ENCODE measurements around the gene DNAJC16. TPM values are rescaled to one million over a fixed set of nuclear protein-coding genes. Genes with fewer than 3 reads are reported as not detected.
"Not testable (repeated sequence)": the region's sequence is repeated elsewhere in the genome, so short reads cannot be mapped to it uniquely, and the experiment has no call there.

The DNAJC16 gene
- 7.6 TPM for polyA plus RNA-seq (2013, experiment 1 of 2)
- polyA plus RNA-seq (2013, experiment 2 of 2), result 7.4 TPM

- Histone ChIP-seq H3K9ac (ENCODE audit: low read depth, low read length) (peak within 1 kb of the TSS; percentile 79), H3K27me3 (ENCODE audit: insufficient read depth, low read length) (no peaks in the 10 kb centered on the region), H3K4me1 (ENCODE audit: insufficient read depth, low read length) (peaks cover 12% of the 10 kb centered on the region; the same call in 1 of the 2 replicates), H3K27ac (ENCODE audit: low read depth, low read length) (peak within 1 kb of the TSS; percentile 91), H3K9me3 (ENCODE audit: insufficient read depth, low read depth, low read length) (no peaks in the 10 kb centered on the region), H3K36me3 (ENCODE audit: insufficient read depth, low read length) (peaks cover 16% of the 10 kb centered on the region), H3K4me3 (ENCODE audit: low read length) (peak within 1 kb of the TSS; percentile 84)
- WGBS, result under 1% methylated on average over 65 of the region's 65 CpGs
These were observed at the start of gene DNAJC16 for GRCh38 chr1:15526490-15527339. Gene DNAJC16 (plus strand): TSS chr1:15526848. CDS start chr1:15529106, 2,258 bp downstream.

- Histone ChIP-seq H3K27ac (ENCODE audit: low read depth, low read length) (no peak overlapping the region), H3K4me1 (ENCODE audit: insufficient read depth, low read length) (no peaks in the 10 kb centered on the region), H3K36me3 (ENCODE audit: insufficient read depth, low read length) (no peaks in the 10 kb centered on the region), H3K4me3 (ENCODE audit: low read length) (no peak overlapping the region), H3K9me3 (ENCODE audit: insufficient read depth, low read depth, low read length) (no peaks in the 10 kb centered on the region), H3K27me3 (ENCODE audit: insufficient read depth, low read length) (no peaks in the 10 kb centered on the region), H3K9ac (ENCODE audit: low read depth, low read length) (no peak overlapping the region)
- WGBS, result 86% methylated on average over 2 of the region's 3 CpGs
These were observed 49.7 kb upstream of the DNAJC16 start for GRCh38 chr1:15476927-15477326.

DNA sequence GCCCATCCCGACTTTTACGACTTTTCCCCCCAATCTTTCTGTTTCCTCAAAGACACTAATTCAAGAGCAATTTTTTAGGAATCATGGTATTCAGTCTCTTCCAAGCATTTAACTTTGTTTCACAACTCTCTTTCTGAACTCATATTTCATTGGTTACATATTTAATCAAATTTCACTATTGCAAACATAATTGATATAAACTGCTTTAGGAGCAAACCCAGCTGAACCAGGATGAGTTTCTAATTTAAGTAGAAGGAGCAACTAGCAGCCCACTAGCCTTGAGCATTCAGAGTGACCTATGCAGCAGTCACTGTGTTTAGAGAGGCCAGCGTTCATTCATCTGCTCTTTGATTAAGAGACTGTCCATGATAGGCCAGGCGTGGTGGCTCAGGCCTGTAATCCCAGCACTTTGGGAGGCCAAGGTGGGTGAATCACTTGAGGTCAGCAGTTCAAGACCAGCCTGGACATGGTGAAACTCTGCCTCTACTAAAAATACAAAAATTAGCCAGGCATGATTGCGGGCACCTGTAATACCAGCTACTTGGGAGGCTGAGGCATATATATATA, 48.9 kb upstream of the DNAJC16 start:
- 95% methylated on average over 5 of the region's 5 CpGs for WGBS
- no peaks in the 10 kb centered on the region for H3K4me1 ChIP-seq (ENCODE audit: insufficient read depth, low read length)
- H3K4me3 ChIP-seq (ENCODE audit: low read length), result no peak overlapping the region

GRCh38 chr1:15479654-15480347, 46.8 kb upstream of the DNAJC16 start:
- no peaks in the 10 kb centered on the region for H3K27me3 ChIP-seq (ENCODE audit: insufficient read depth, low read length)
- H3K4me3 ChIP-seq (ENCODE audit: low read length), result no peak overlapping the region
- no peaks in the 10 kb centered on the region for H3K4me1 ChIP-seq (ENCODE audit: insufficient read depth, low read length)
- 92% methylated on average over 11 of the region's 11 CpGs for WGBS
- H3K9me3 ChIP-seq (ENCODE audit: insufficient read depth, low read depth, low read length), result no peaks in the 10 kb centered on the region
- H3K27ac ChIP-seq (ENCODE audit: low read depth, low read length), result no peak overlapping the region
- H3K9ac ChIP-seq (ENCODE audit: low read depth, low read length), result no peak overlapping the region
- no peaks in the 10 kb centered on the region for H3K36me3 ChIP-seq (ENCODE audit: insufficient read depth, low read length)

More for the DNA sequence above, 48.9 kb upstream of the DNAJC16 start:
- H3K9ac ChIP-seq (ENCODE audit: low read depth, low read length), result no peak overlapping the region
- no peaks in the 10 kb centered on the region for H3K27me3 ChIP-seq (ENCODE audit: insufficient read depth, low read length)
- H3K27ac ChIP-seq (ENCODE audit: low read depth, low read length), result no peak overlapping the region
- no peaks in the 10 kb centered on the region for H3K36me3 ChIP-seq (ENCODE audit: insufficient read depth, low read length)
- no peaks in the 10 kb centered on the region for H3K9me3 ChIP-seq (ENCODE audit: insufficient read depth, low read depth, low read length)

- 94% methylated on average over 6 of the region's 6 CpGs for WGBS
- not testable (repeated sequence) for H3K9me3 ChIP-seq (ENCODE audit: insufficient read depth, low read depth, low read length); H3K36me3 ChIP-seq (ENCODE audit: insufficient read depth, low read length)
These were observed 44.2 kb upstream of the DNAJC16 start for GRCh38 chr1:15482455-15482854.

DNA sequence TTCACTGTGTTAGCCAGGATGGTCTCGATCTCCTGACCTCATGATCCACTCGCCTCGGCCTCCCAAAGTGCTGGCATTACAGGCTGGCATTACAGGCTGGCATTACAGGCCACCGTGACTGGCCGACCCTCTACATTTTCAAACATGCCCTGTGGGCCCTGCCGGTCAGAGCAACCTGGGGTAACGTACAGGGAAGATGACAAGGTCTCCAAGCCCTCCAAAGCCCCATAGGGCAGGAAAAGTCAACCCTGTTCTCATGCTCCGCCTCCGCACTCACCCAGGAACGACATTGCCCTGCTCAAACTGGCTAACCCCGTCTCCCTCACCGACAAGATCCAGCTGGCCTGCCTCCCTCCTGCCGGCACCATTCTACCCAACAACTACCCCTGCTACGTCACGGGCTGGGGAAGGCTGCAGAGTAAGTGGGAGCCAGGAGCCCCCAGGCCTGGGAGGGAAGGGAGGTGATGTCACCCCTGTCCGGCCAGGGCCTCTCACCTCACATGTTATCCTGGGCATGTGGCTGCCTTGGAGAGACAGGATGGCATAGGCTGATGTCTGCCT, 43.6 kb upstream of the DNAJC16 start:
- H3K9ac ChIP-seq (ENCODE audit: low read depth, low read length); H3K4me3 ChIP-seq (ENCODE audit: low read length); H3K27me3 ChIP-seq (ENCODE audit: insufficient read depth, low read length); H3K4me1 ChIP-seq (ENCODE audit: insufficient read depth, low read length); H3K36me3 ChIP-seq (ENCODE audit: insufficient read depth, low read length); H3K9me3 ChIP-seq (ENCODE audit: insufficient read depth, low read depth, low read length); H3K27ac ChIP-seq (ENCODE audit: low read depth, low read length): not testable (repeated sequence)
- 93% methylated on average over 12 of the region's 16 CpGs for WGBS

More at GRCh38 chr1:15482455-15482854, 44.2 kb upstream of the DNAJC16 start:
- H3K27ac ChIP-seq (ENCODE audit: low read depth, low read length); H3K27me3 ChIP-seq (ENCODE audit: insufficient read depth, low read length); H3K4me3 ChIP-seq (ENCODE audit: low read length); H3K4me1 ChIP-seq (ENCODE audit: insufficient read depth, low read length); H3K9ac ChIP-seq (ENCODE audit: low read depth, low read length): not testable (repeated sequence)

GRCh38 chr1:15483971-15484370, 42.7 kb upstream of the DNAJC16 start:
- Histone ChIP-seq H3K27me3 (ENCODE audit: insufficient read depth, low read length) (no peaks in the 10 kb centered on the region), H3K27ac (ENCODE audit: low read depth, low read length) (no peak overlapping the region), H3K4me1 (ENCODE audit: insufficient read depth, low read length) (no peaks in the 10 kb centered on the region), H3K9me3 (ENCODE audit: insufficient read depth, low read depth, low read length) (no peaks in the 10 kb centered on the region), H3K9ac (ENCODE audit: low read depth, low read length) (no peak overlapping the region), H3K4me3 (ENCODE audit: low read length) (no peak overlapping the region), H3K36me3 (ENCODE audit: insufficient read depth, low read length) (no peaks in the 10 kb centered on the region)
- WGBS, result 100% methylated on average over 2 of the region's 2 CpGs

- H3K36me3 ChIP-seq (ENCODE audit: insufficient read depth, low read length); H3K4me3 ChIP-seq (ENCODE audit: low read length); H3K9me3 ChIP-seq (ENCODE audit: insufficient read depth, low read depth, low read length); H3K4me1 ChIP-seq (ENCODE audit: insufficient read depth, low read length); H3K27me3 ChIP-seq (ENCODE audit: insufficient read depth, low read length); H3K9ac ChIP-seq (ENCODE audit: low read depth, low read length); H3K27ac ChIP-seq (ENCODE audit: low read depth, low read length): not testable (repeated sequence)
- WGBS, result 99% methylated on average over 4 of the region's 6 CpGs
These were observed 42.2 kb upstream of the DNAJC16 start for GRCh38 chr1:15484443-15484842.

DNA sequence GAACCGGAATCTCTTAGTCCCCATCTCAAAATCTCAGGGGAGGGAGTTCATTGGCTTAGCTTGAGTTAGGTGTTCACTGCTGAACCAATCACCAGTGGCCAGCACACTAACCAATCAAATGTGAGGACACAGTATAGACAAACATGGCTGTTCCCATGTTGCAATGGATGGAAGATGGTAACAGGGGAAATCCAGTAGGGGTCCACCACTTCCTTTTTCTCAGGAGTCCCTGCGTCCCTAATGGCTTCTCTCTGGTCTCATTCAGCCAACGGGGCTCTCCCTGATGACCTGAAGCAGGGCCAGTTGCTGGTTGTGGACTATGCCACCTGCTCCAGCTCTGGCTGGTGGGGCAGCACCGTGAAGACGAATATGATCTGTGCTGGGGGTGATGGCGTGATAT, 41.0 kb upstream of the DNAJC16 start:
- Histone ChIP-seq H3K27me3 (ENCODE audit: insufficient read depth, low read length) (no peaks in the 10 kb centered on the region), H3K4me3 (ENCODE audit: low read length) (no peak overlapping the region), H3K36me3 (ENCODE audit: insufficient read depth, low read length) (no peaks in the 10 kb centered on the region), H3K9me3 (ENCODE audit: insufficient read depth, low read depth, low read length) (no peaks in the 10 kb centered on the region), H3K9ac (ENCODE audit: low read depth, low read length) (no peak overlapping the region), H3K27ac (ENCODE audit: low read depth, low read length) (no peak overlapping the region), H3K4me1 (ENCODE audit: insufficient read depth, low read length) (no peaks in the 10 kb centered on the region)
- 93% methylated on average over 6 of the region's 6 CpGs for WGBS

DNA sequence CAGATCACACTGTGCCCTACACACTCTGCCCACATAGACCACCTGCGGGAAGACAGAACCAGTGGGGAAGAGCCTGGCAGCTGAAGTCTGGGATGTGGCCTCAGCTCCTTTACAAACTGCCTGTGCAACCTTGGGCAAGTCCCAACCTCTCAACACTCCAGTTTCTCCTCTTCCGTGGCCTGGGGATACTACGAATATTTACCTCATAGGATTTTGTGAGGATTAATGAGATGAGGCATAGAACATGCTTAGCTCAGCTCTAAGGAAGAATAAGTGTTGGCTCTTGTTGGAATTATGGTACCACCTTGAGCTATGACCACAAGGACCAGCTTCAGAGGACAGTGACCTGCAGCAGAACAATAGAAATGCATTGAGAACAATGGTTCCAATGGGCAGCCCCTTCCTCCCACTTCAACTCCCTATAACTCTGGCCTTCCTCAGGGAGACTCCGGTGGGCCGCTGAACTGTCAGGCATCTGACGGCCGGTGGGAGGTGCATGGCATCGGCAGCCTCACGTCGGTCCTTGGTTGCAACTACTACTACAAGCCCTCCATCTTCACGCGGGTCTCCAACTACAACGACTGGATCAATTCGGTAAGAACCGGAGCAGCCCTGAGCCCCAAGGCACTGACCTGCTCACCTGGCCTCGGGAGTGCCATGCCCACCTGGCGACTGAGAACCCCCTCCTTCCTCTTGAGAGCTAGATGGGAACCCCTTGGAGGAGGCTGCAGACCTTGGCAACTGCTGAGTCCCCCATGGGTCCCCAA, 39.6 kb upstream of the DNAJC16 start:
- not testable (repeated sequence) for H3K4me1 ChIP-seq (ENCODE audit: insufficient read depth, low read length); H3K36me3 ChIP-seq (ENCODE audit: insufficient read depth, low read length); H3K9me3 ChIP-seq (ENCODE audit: insufficient read depth, low read depth, low read length); H3K27me3 ChIP-seq (ENCODE audit: insufficient read depth, low read length); H3K9ac ChIP-seq (ENCODE audit: low read depth, low read length); H3K4me3 ChIP-seq (ENCODE audit: low read length); H3K27ac ChIP-seq (ENCODE audit: low read depth, low read length)
- WGBS, result 96% methylated on average over 16 of the region's 17 CpGs

Data from HUES64 (cell line).